Subcutaneous adipose tissue (tissue), 4 donors: ENCODE results near the gene RAD18. TPM values are rescaled to one million over a fixed set of nuclear protein-coding genes. Genes with fewer than 3 reads are reported as not detected.

Experiments used
- CTCF ChIP-seq: fragments of 450-650 bp; IDR thresholded peaks from one replicate; pipeline ENCODE4 v1.5.1; 2016; ENCODE audit warnings: low read depth, mild to moderate bottlenecking, control low read depth, antibody characterized with exemption, moderate library complexity
- total RNA-seq, 4 donors: library from RNA; depleted of rRNA; stranded (reverse); fragments of >200 nt; gene quantifications; one replicate each; pipeline ENCODE4 v1.1.0, GENCODE V29; 2016

Gene RAD18
- total RNA-seq, 4 donors from 2014 or later, result 5.9 to 12.2 (median 9.9) TPM

- TF ChIP-seq CTCF, result no peak
These were observed 89.5 kb downstream of the RAD18 start for GRCh38 chr3:8873740-8874139.

- TF ChIP-seq CTCF, result no peak
These were observed 91.0 kb downstream of the RAD18 start for GRCh38 chr3:8872261-8872660.

- no peak for TF ChIP-seq CTCF
These were observed 92.0 kb downstream of the RAD18 start for GRCh38 chr3:8871306-8871705.

- TF ChIP-seq CTCF, result no peak
These were observed 93.1 kb downstream of the RAD18 start for GRCh38 chr3:8870134-8870533.

GRCh38 chr3:8869613-8870012, 93.7 kb downstream of the RAD18 start:
- no peak for TF ChIP-seq CTCF

- no peak for TF ChIP-seq CTCF
These were observed 94.3 kb downstream of the RAD18 start for GRCh38 chr3:8868996-8869395.

- TF ChIP-seq CTCF, result no peak
These were observed 95.6 kb downstream of the RAD18 start for GRCh38 chr3:8867646-8868045.
